Mononuclear cell (primary cell): ENCODE measurements around the gene SLC1A5. TPM values are rescaled to one million over a fixed set of nuclear protein-coding genes. Genes with fewer than 3 reads are reported as not detected.
"Not testable (repeated sequence)": the region's sequence is repeated elsewhere in the genome, so short reads cannot be mapped to it uniquely, and the experiment has no call there.

Source experiments
- H3K27me3 ChIP-seq: 2 replicates; pipeline ENCODE4 v1.6.0; 2011; ENCODE audit warnings: low read length, control low read depth; ENCODE audit not compliant: insufficient read depth
- H3K4me1 ChIP-seq: 2 replicates; pipeline ENCODE4 v1.5.1; 2011; ENCODE audit warnings: mild to moderate bottlenecking, low read length, control low read depth; ENCODE audit not compliant: insufficient read depth
- H3K4me3 ChIP-seq: 2 replicates; pipeline ENCODE4 v1.5.1; 2011; ENCODE audit warnings: mild to moderate bottlenecking, low read length, moderate library complexity
- H3K9me3 ChIP-seq: 2 replicates; pipeline ENCODE4 v1.5.1; 2011; ENCODE audit warnings: low read depth, mild to moderate bottlenecking, control low read depth, low read length
- total RNA-seq: library from RNA; depleted of rRNA; stranded (reverse); fragments of >200 nt; gene quantifications from one replicate; pipeline ENCODE4 v1.2.3, GENCODE V29; 2012

The SLC1A5 gene
- total RNA-seq, 1 donor, result 5.5 TPM

- no peak overlapping the region for H3K4me3 ChIP-seq
- H3K9me3 ChIP-seq, result no peaks in the 10 kb centered on the region
- H3K4me1 ChIP-seq, result no peaks in the 10 kb centered on the region
- no peaks in the 10 kb centered on the region for H3K27me3 ChIP-seq
Measured at GRCh38 chr19:46812977-46813838, 24.8 kb upstream of the SLC1A5 start.

- Histone ChIP-seq H3K4me3 (no peak overlapping the region), H3K27me3 (no peaks in the 10 kb centered on the region), H3K4me1 (no peaks in the 10 kb centered on the region), H3K9me3 (no peaks in the 10 kb centered on the region)
Measured at GRCh38 chr19:46809534-46810272, 21.3 kb upstream of the SLC1A5 start.

GRCh38 chr19:46806656-46807055 lies 18.3 kb upstream of the SLC1A5 start:
- no peak overlapping the region for H3K4me3 ChIP-seq
- H3K27me3 ChIP-seq, result no peaks in the 10 kb centered on the region
- no peaks in the 10 kb centered on the region for H3K9me3 ChIP-seq
- H3K4me1 ChIP-seq, result no peaks in the 10 kb centered on the region

- not testable (repeated sequence) for H3K4me1 ChIP-seq, H3K27me3 ChIP-seq, H3K4me3 ChIP-seq, H3K9me3 ChIP-seq
Measured at GRCh38 chr19:46804432-46804831, 16.0 kb upstream of the SLC1A5 start.

- H3K4me1 ChIP-seq, result no peaks in the 10 kb centered on the region
- H3K9me3 ChIP-seq, result no peaks in the 10 kb centered on the region
- no peak overlapping the region for H3K4me3 ChIP-seq
- no peaks in the 10 kb centered on the region for H3K27me3 ChIP-seq
Measured at GRCh38 chr19:46803555-46803954, 15.2 kb upstream of the SLC1A5 start.

GRCh38 chr19:46802152-46802551 lies 13.8 kb upstream of the SLC1A5 start:
- Histone ChIP-seq H3K4me3 (no peak overlapping the region), H3K27me3 (no peaks in the 10 kb centered on the region), H3K9me3 (no peaks in the 10 kb centered on the region), H3K4me1 (no peaks in the 10 kb centered on the region)

GRCh38 chr19:46798713-46799112 lies 10.3 kb upstream of the SLC1A5 start:
- Histone ChIP-seq H3K4me3 (no peak overlapping the region), H3K4me1 (no peaks in the 10 kb centered on the region), H3K9me3 (no peaks in the 10 kb centered on the region), H3K27me3 (no peaks in the 10 kb centered on the region)

- Histone ChIP-seq H3K27me3 (no peaks in the 10 kb centered on the region), H3K4me3 (no peak overlapping the region), H3K9me3 (no peaks in the 10 kb centered on the region), H3K4me1 (no peaks in the 10 kb centered on the region)
Measured at GRCh38 chr19:46797881-46798280, 9.5 kb upstream of the SLC1A5 start.

GRCh38 chr19:46791944-46792343 lies 3.5 kb upstream of the SLC1A5 start:
- Histone ChIP-seq H3K4me3 (no peak overlapping the region), H3K4me1 (peaks cover 20% of the 10 kb centered on the region), H3K27me3 (no peaks in the 10 kb centered on the region)

GRCh38 chr19:46789371-46789770 lies 977 bp upstream of the SLC1A5 start:
- H3K4me3 ChIP-seq, result no peak overlapping the region
- H3K9me3 ChIP-seq, result no peaks in the 10 kb centered on the region
- no peaks in the 10 kb centered on the region for H3K27me3 ChIP-seq
- peaks cover 46% of the 10 kb centered on the region for H3K4me1 ChIP-seq

More at GRCh38 chr19:46791944-46792343, 3.5 kb upstream of the SLC1A5 start:
- no peaks in the 10 kb centered on the region for H3K9me3 ChIP-seq

- Histone ChIP-seq H3K4me3 (no peak overlapping the region), H3K9me3 (no peaks in the 10 kb centered on the region), H3K4me1 (peaks cover 50% of the 10 kb centered on the region), H3K27me3 (no peaks in the 10 kb centered on the region)
Measured at GRCh38 chr19:46788968-46789338, 559 bp upstream of the SLC1A5 start.

GRCh38 chr19:46787331-46788261 lies 798 bp downstream of the SLC1A5 start:
- Histone ChIP-seq H3K9me3 (no peaks in the 10 kb centered on the region), H3K4me3 (peak overlapping the region; percentile 78), H3K4me1 (peaks cover 53% of the 10 kb centered on the region), H3K27me3 (no peaks in the 10 kb centered on the region)

GRCh38 chr19:46787040-46787330 lies 1.4 kb downstream of the SLC1A5 start:
- H3K4me3 ChIP-seq, result peak overlapping the region; percentile 78
- H3K4me1 ChIP-seq, result peaks cover 47% of the 10 kb centered on the region
- no peaks in the 10 kb centered on the region for H3K27me3 ChIP-seq
- H3K9me3 ChIP-seq, result no peaks in the 10 kb centered on the region

GRCh38 chr19:46786236-46787039 lies 2.0 kb downstream of the SLC1A5 start:
- peak overlapping the region; percentile 78 for H3K4me3 ChIP-seq
- no peaks in the 10 kb centered on the region for H3K9me3 ChIP-seq
- no peaks in the 10 kb centered on the region for H3K27me3 ChIP-seq
- peaks cover 42% of the 10 kb centered on the region for H3K4me1 ChIP-seq
